ENCODE measurements around the gene PIF1.

The PIF1 gene

DNA sequence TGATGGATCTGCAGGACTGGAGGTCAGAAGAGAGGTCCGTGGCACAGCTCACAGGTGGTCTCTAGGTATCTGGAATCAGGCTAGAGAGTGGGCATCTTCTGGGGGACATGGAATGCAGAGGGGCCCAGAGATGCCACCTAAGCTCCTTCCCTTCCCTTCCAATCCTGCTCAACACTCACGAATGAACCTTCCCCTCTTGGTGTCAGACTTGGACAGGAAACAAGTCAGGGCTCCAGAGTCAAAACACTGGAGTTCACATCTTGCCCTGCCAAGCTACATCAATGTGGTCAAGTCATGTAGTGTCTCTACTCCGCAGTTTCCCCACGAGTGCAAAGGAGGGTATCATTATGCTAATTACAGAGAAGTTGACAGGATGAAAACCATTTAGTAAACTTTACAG, 34.0 kb downstream of the PIF1 start:
- Histone ChIP-seq H3K27me3 (ENCODE audit: insufficient read depth, low read length) (no peaks in the 10 kb centered on the region), H3K4me1 (ENCODE audit: insufficient read depth, low read length) (no peaks in the 10 kb centered on the region), H3K9ac (ENCODE audit: low read depth, low read length) (no peak overlapping the region), H3K27ac (ENCODE audit: low read depth, low read length) (no peak overlapping the region), H3K9me3 (ENCODE audit: insufficient read depth, low read depth, low read length) (no peaks in the 10 kb centered on the region), H3K36me3 (ENCODE audit: insufficient read depth, low read length) (no peaks in the 10 kb centered on the region), H3K4me3 (ENCODE audit: low read length) (no peak overlapping the region)
- 67% methylated on average over 4 of the region's 4 CpGs for WGBS

DNA sequence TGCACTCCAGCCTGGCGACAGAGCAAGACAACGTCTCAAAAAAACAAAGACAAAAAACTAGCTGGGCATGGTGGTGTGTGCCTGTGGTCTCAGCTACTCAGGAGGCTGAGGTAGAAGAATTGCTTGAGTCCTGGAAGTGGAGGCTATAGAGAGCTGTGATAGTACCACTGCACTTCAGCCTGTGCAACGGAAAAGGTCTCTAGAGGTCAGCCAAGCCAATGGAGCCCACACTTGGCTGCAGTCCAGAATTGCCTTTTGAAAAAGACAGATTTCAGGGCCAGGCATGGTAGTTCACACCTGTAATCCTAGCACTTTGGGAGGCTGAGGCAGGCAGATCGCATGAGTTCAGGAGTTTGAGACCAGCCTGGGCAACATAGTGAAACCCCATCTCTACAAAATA, 41.7 kb downstream of the PIF1 start:
- WGBS, result 93% methylated on average over 4 of the region's 4 CpGs
- H3K4me1 ChIP-seq (ENCODE audit: insufficient read depth, low read length), result peaks cover 10% of the 10 kb centered on the region; the same call in 1 of the 2 replicates

DNA sequence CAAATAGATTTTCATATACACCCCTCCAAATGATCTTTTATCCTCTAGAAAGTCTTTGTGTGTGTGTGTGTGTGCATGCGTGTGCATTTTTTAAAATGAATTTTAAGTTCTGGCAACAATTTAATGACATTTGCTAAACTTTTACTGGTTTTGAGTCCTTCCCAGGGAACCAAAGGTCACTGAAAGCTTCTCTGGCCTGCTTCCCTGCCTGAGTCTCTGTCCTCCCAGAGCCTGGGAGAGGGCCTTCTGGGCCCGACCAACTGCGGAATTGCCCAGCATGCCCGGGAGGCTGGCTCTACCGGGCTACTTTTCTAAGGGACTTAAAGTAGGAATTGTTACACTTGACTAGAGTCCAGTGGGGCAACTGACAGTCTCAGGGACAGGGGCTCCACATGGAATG, 42.7 kb downstream of the PIF1 start:
- H3K4me3 ChIP-seq (ENCODE audit: low read length), result no peak overlapping the region
- no peaks in the 10 kb centered on the region for H3K9me3 ChIP-seq (ENCODE audit: insufficient read depth, low read depth, low read length)
- peaks cover 12% of the 10 kb centered on the region; the same call in 1 of the 2 replicates for H3K4me1 ChIP-seq (ENCODE audit: insufficient read depth, low read length)
- H3K36me3 ChIP-seq (ENCODE audit: insufficient read depth, low read length), result no peaks in the 10 kb centered on the region
- peak overlapping the region; percentile 37; the same call in 1 of the 2 replicates for H3K27ac ChIP-seq (ENCODE audit: low read depth, low read length)
- whole genome bisulfite sequencing, result 86% methylated on average over 5 of the region's 5 CpGs
- H3K27me3 ChIP-seq (ENCODE audit: insufficient read depth, low read length), result no peaks in the 10 kb centered on the region
- H3K9ac ChIP-seq (ENCODE audit: low read depth, low read length), result no peak overlapping the region

More for the DNA sequence above, 41.7 kb downstream of the PIF1 start:
- Histone ChIP-seq H3K9me3 (ENCODE audit: insufficient read depth, low read depth, low read length) (no peaks in the 10 kb centered on the region), H3K27me3 (ENCODE audit: insufficient read depth, low read length) (no peaks in the 10 kb centered on the region), H3K27ac (ENCODE audit: low read depth, low read length) (no peak overlapping the region), H3K36me3 (ENCODE audit: insufficient read depth, low read length) (no peaks in the 10 kb centered on the region), H3K9ac (ENCODE audit: low read depth, low read length) (no peak overlapping the region), H3K4me3 (ENCODE audit: low read length) (no peak overlapping the region)

DNA sequence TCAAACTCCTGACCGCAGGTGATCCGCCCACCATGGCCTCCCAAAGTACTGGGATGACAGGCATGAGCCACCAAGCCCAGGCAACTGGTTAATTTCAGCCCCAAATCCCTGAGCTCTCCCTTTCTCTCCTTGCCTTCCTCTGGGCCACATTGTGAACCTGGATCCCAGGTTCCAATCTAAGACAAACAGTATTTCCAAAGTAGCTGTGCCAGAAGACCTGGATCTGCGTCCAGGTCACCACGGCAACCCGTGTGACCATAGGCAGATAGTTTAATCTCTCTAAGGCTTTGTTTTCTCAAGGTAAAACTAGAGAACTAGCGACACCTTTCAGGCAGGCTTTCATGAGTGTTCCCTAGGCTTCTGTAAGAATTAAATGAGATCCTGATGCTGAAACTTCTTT, 44.1 kb downstream of the PIF1 start:
- Histone ChIP-seq H3K4me3 (ENCODE audit: low read length) (no peak overlapping the region), H3K36me3 (ENCODE audit: insufficient read depth, low read length) (no peaks in the 10 kb centered on the region), H3K9me3 (ENCODE audit: insufficient read depth, low read depth, low read length) (no peaks in the 10 kb centered on the region), H3K4me1 (ENCODE audit: insufficient read depth, low read length) (peaks cover 22% of the 10 kb centered on the region), H3K27me3 (ENCODE audit: insufficient read depth, low read length) (peaks cover 12% of the 10 kb centered on the region; the same call in 1 of the 2 replicates), H3K27ac (ENCODE audit: low read depth, low read length) (no peak overlapping the region), H3K9ac (ENCODE audit: low read depth, low read length) (no peak overlapping the region)
- 89% methylated on average over 6 of the region's 6 CpGs for WGBS

DNA sequence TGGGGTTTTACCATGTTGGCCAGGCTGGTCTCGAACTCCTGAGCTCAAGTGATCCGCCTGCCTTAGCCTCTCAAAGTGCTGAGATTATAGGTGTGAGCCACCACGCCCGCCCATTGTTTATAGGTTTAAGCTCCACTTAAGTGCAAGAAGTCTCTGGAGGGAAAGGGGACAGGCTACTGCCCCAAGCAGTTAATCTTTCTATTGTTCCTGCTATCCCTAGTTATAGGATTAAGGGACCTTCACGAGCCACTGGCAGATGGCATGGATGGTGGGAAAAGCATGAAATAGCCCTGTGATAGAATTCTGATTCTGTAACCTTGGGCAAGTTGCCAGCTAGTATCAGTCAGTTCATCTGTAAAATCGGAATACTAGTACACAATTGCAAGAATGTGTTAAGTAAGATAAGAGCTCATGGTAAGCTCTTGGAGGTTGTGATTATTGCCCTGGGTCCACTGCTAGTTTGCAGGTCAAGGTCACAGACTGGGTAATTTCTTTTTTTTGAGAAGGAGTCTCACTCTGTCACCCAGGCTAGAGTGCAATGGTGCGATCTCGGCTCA, 44.8 kb downstream of the PIF1 start:
- Histone ChIP-seq H3K9me3 (ENCODE audit: insufficient read depth, low read depth, low read length) (no peaks in the 10 kb centered on the region), H3K27me3 (ENCODE audit: insufficient read depth, low read length) (peaks cover 15% of the 10 kb centered on the region; the same call in 1 of the 2 replicates), H3K9ac (ENCODE audit: low read depth, low read length) (no peak overlapping the region), H3K36me3 (ENCODE audit: insufficient read depth, low read length) (no peaks in the 10 kb centered on the region), H3K27ac (ENCODE audit: low read depth, low read length) (no peak overlapping the region), H3K4me1 (ENCODE audit: insufficient read depth, low read length) (peaks cover 22% of the 10 kb centered on the region), H3K4me3 (ENCODE audit: low read length) (no peak overlapping the region)
- 91% methylated on average over 7 of the region's 8 CpGs for WGBS

DNA sequence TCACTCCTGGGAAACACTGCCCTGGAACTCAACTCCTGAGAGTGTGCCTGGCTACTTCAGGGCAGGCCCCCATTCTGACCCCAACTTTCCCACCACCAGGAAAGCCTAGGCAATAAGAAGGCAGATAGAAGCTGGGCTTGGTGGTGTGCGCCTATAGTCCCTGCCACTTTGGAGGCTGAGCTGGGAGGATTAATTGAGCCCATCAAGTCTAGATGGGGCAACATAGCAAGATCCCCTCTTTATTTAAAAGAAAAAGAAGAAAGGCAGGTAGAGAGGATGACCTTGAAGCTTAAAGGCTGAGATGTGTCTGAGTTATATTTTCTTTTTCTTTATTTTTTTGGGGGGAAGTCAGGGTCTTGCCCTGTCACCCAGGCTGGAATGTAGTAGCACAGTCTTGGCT, 45.8 kb downstream of the PIF1 start:
- Histone ChIP-seq H3K9ac (ENCODE audit: low read depth, low read length) (no peak overlapping the region), H3K4me3 (ENCODE audit: low read length) (no peak overlapping the region), H3K4me1 (ENCODE audit: insufficient read depth, low read length) (peaks cover 22% of the 10 kb centered on the region), H3K36me3 (ENCODE audit: insufficient read depth, low read length) (no peaks in the 10 kb centered on the region), H3K27me3 (ENCODE audit: insufficient read depth, low read length) (peaks cover 15% of the 10 kb centered on the region; the same call in 1 of the 2 replicates), H3K27ac (ENCODE audit: low read depth, low read length) (no peak overlapping the region), H3K9me3 (ENCODE audit: insufficient read depth, low read depth, low read length) (no peaks in the 10 kb centered on the region)
- WGBS, result 82% methylated on average over 1 of the region's 1 CpG

DNA sequence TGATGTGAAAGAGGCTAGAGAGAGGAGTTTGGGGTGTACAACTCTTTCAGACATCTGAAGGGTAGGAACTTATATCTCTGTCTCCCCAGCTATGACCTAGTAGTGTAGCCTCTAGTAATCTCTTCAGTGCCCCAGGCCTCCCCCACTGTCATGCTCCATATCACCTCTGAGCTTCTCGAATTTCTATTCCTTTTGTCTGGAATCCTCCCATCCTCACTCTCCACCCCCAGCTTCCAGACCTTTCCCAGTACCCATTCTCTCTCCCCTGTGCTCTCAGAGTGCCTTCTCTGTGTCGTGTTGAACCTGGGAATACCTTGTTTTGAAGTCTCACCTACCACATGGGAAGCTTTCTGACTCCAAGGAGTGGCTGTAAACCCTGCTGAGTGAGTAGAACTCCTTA, 46.4 kb downstream of the PIF1 start:
- H3K4me1 ChIP-seq (ENCODE audit: insufficient read depth, low read length), result peaks cover 22% of the 10 kb centered on the region
- no peaks in the 10 kb centered on the region for H3K9me3 ChIP-seq (ENCODE audit: insufficient read depth, low read depth, low read length)
- H3K27me3 ChIP-seq (ENCODE audit: insufficient read depth, low read length), result peaks cover 15% of the 10 kb centered on the region; the same call in 1 of the 2 replicates
- H3K27ac ChIP-seq (ENCODE audit: low read depth, low read length), result no peak overlapping the region
- H3K4me3 ChIP-seq (ENCODE audit: low read length), result no peak overlapping the region
- no peak overlapping the region for H3K9ac ChIP-seq (ENCODE audit: low read depth, low read length)
- WGBS, result 43% methylated on average over 2 of the region's 2 CpGs
- H3K36me3 ChIP-seq (ENCODE audit: insufficient read depth, low read length), result no peaks in the 10 kb centered on the region

DNA sequence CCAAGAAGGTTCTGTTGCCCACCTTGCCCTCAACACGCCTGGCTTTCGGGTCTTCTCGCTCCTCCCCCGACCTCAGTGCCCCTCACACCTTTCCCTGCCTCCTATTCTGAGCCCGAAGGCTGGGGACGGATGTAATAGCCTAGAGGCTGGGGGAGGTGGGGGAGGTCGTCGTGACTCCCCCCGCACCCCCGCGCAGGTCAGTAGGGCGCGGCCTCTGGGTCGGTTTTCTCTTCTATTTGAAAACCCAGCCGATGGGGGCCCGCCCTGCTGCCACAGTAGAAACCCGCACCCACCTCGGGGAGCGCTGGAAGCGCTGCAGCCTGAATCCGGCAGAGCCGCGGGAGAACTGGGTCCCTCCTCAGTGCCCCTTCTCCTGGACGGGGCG, 49.1 kb downstream of the PIF1 start:
- 4% methylated on average over 25 of the region's 25 CpGs for WGBS
- no peaks in the 10 kb centered on the region for H3K36me3 ChIP-seq (ENCODE audit: insufficient read depth, low read length)
- H3K4me3 ChIP-seq (ENCODE audit: low read length), result peak overlapping the region; percentile 69
- H3K9me3 ChIP-seq (ENCODE audit: insufficient read depth, low read depth, low read length), result no peaks in the 10 kb centered on the region
- H3K9ac ChIP-seq (ENCODE audit: low read depth, low read length), result peak overlapping the region; percentile 83
- peaks cover 15% of the 10 kb centered on the region; the same call in 1 of the 2 replicates for H3K27me3 ChIP-seq (ENCODE audit: insufficient read depth, low read length)
- peak overlapping the region; percentile 97 for H3K27ac ChIP-seq (ENCODE audit: low read depth, low read length)
- peaks cover 37% of the 10 kb centered on the region for H3K4me1 ChIP-seq (ENCODE audit: insufficient read depth, low read length)

DNA sequence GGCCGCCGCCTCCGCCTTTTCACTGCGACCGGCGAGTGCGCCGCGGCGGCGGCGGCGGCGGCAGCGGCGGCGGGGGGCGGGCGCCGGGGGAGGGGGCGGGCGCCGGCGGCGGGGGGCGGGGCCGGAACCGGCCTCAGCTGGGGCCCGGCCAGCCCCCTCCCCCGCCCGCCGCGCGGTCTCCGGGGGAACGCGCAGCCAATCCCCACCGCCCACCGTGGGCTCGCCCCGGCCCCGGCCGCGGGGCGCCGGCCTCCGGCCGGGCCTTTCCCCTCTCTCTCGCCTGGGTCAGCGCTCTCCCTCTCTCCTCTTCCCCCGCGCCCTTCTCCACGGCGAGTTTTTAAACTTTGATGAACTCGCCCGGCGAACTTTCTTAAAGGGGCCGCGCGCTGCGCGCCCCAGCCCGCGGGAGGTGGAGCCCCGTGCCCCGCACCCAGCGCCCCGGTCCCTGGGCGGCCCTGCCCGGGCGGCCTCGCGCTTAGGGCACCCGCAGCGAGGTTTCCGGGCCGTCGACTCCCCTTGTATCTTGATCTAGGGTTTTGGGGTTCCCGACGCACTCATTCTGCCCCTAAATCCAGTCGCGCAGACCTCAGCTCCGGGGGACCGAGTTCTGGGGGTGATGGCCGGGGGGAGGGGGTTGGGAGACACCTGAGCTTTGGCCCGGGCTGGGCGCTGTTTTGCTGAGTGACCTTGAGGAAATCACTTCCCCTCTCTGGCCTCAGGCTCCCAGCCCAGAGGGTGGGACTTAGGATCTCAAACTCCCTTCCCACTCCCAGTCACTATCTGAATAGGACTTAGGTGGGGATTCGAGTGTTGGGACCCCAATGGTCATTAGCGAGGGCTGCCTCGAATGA, 49.7 kb downstream of the PIF1 start, which contains the start of gene RBPMS2:
Gene RBPMS2 (minus strand): TSS at position 39 of the 851 bp plus-strand sequence. CDS start 270 bp downstream, outside the sequence.
- H3K27me3 ChIP-seq (ENCODE audit: insufficient read depth, low read length), result peaks cover 15% of the 10 kb centered on the region; the same call in 1 of the 2 replicates
- H3K27ac ChIP-seq (ENCODE audit: low read depth, low read length), result peak within 1 kb of the TSS; percentile 97
- H3K9ac ChIP-seq (ENCODE audit: low read depth, low read length), result peak within 1 kb of the TSS; percentile 88
- under 1% methylated on average over 87 of the region's 90 CpGs for WGBS
- peak within 1 kb of the TSS; percentile 80 for H3K4me3 ChIP-seq (ENCODE audit: low read length)
- H3K9me3 ChIP-seq (ENCODE audit: insufficient read depth, low read depth, low read length), result no peaks in the 10 kb centered on the region
- H3K36me3 ChIP-seq (ENCODE audit: insufficient read depth, low read length), result no peaks in the 10 kb centered on the region
- H3K4me1 ChIP-seq (ENCODE audit: insufficient read depth, low read length), result peaks cover 43% of the 10 kb centered on the region

DNA sequence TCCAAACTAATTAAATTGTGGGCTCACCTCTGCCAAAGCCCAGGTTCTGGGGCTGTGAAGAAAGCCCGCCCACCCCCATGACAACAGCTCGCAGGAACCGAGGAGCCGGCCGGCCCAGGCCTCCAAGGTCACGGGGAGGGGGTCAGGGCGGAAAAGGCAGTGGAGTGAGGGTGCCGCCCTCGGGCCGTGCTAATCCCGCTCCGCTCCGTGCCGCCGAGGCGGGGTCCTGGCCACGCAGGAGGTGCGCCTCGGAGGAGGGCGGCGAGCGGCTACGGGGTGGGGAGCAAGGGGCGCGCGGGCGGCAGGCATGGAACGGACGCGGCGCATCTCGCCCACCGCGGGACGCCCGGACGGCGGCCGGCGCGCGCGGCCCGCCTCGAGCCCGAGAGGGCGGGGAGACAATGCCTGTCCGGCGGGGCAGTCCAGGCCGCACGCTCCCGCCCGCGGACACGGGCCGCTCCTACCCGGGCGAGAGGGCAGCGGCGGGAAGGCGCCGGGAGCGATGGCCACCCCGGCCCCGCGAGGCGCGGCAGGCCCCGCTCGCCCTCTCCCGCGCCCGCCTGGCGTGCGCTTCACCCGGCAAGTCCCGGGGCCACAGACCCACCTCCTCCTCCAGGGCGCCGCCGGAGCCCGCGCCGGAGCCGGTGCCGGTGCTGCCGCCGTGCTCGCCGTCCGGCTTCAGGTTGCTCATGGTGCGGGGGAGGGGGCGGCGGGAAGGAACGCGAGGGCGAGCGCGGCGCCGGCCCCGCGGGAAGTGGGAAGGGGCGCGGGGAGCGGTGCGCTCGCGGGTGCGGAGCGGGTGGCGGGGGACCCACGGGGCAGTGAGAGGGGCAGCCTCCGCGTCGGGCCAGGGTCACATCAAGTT, 50.6 kb downstream of the PIF1 start:
- Histone ChIP-seq H3K36me3 (ENCODE audit: insufficient read depth, low read length) (no peaks in the 10 kb centered on the region), H3K4me1 (ENCODE audit: insufficient read depth, low read length) (peaks cover 44% of the 10 kb centered on the region), H3K4me3 (ENCODE audit: low read length) (peak overlapping the region; percentile 80), H3K27me3 (ENCODE audit: insufficient read depth, low read length) (peaks cover 15% of the 10 kb centered on the region; the same call in 1 of the 2 replicates), H3K9ac (ENCODE audit: low read depth, low read length) (peak overlapping the region; percentile 88), H3K9me3 (ENCODE audit: insufficient read depth, low read depth, low read length) (no peaks in the 10 kb centered on the region), H3K27ac (ENCODE audit: low read depth, low read length) (peak overlapping the region; percentile 84; the same call in 1 of the 2 replicates)
- WGBS, result under 1% methylated on average over 115 of the region's 115 CpGs
